Skeletal muscle tissue (tissue), 4 donors: ENCODE results near the gene OSBP2. TPM values are rescaled to one million over a fixed set of nuclear protein-coding genes. Genes with fewer than 3 reads are reported as not detected.

Experiments used
- H3K27ac ChIP-seq: one replicate; pipeline ENCODE4 v1.7.0; 2013; ENCODE audit warnings: mild to moderate bottlenecking, low read depth, low read length, inconsistent platforms
- H3K27me3 ChIP-seq, 3 donors: one replicate each; pipeline ENCODE4 v1.7.0; 2013; ENCODE audit warnings: low read length in 3 of 3; ENCODE audit not compliant: control insufficient read depth in 3 of 3, insufficient read depth in 3 of 3
- H3K36me3 ChIP-seq, 3 donors: one replicate each; pipeline ENCODE4 v1.7.0; 2013; ENCODE audit warnings: low read length in 3 of 3; ENCODE audit not compliant: control insufficient read depth in 3 of 3, insufficient read depth in 3 of 3
- H3K4me1 ChIP-seq, 3 donors: one replicate each; pipeline ENCODE4 v1.7.0; 2013; ENCODE audit warnings: low read length in 3 of 3, mild to moderate bottlenecking in 3 of 3; ENCODE audit not compliant: control insufficient read depth in 3 of 3, insufficient read depth in 3 of 3
- H3K4me3 ChIP-seq, 3 donors: one replicate each; pipeline ENCODE4 v1.7.0; 2013; ENCODE audit warnings: low read length in 3 of 3
- H3K9ac ChIP-seq, 3 donors: one replicate each; pipeline ENCODE4 v1.7.0; 2013; ENCODE audit warnings: low read length in 3 of 3, mild to moderate bottlenecking in 3 of 3, moderate library complexity in 2 of 3, low read depth in 1 of 3
- H3K9me3 ChIP-seq, 3 donors: one replicate each; pipeline ENCODE4 v1.7.0; 2013; ENCODE audit warnings: low read length in 3 of 3; ENCODE audit not compliant: control insufficient read depth in 3 of 3
- total RNA-seq: library from RNA; depleted of rRNA; stranded (reverse); fragments of >200 nt; gene quantifications from one replicate; pipeline ENCODE4 v1.2.3, GENCODE V29; 2014
- donor health status: Osteomylitis.

OSBP2 gene
- total RNA-seq, 1 donor from 2014 or later, result 4.7 TPM

- Histone ChIP-seq H3K4me3 (no peak overlapping the region), H3K9ac (no peak overlapping the region), H3K27ac (no peak overlapping the region), H3K4me1 (no peaks in the 10 kb centered on the region), H3K27me3 (no peaks in the 10 kb centered on the region), H3K9me3 (no peaks in the 10 kb centered on the region), H3K36me3 (peaks cover 5 to 6% (median 5%) of the 10 kb centered on the region in 3 donors)
Measured at GRCh38 chr22:30887861-30888260, 193.2 kb downstream of the OSBP2 start.

GRCh38 chr22:30889268-30889995 lies 194.8 kb downstream of the OSBP2 start:
- no peak overlapping the region for H3K4me3 ChIP-seq
- no peak overlapping the region for H3K9ac ChIP-seq
- H3K36me3 ChIP-seq, result peaks cover 8 to 11% (median 11%) of the 10 kb centered on the region in 3 donors
- H3K27me3 ChIP-seq, result no peaks in the 10 kb centered on the region
- H3K9me3 ChIP-seq, result no peaks in the 10 kb centered on the region
- H3K27ac ChIP-seq, result no peak overlapping the region
- no peaks in the 10 kb centered on the region for H3K4me1 ChIP-seq

GRCh38 chr22:30889996-30890480 lies 195.4 kb downstream of the OSBP2 start:
- Histone ChIP-seq H3K4me1 (no peaks in the 10 kb centered on the region), H3K27ac (no peak overlapping the region), H3K9ac (no peak overlapping the region), H3K9me3 (no peaks in the 10 kb centered on the region), H3K36me3 (peaks cover 8 to 11% (median 11%) of the 10 kb centered on the region in 3 donors), H3K4me3 (no peak overlapping the region), H3K27me3 (no peaks in the 10 kb centered on the region)

- H3K4me3 ChIP-seq, result no peak overlapping the region
- H3K27me3 ChIP-seq, result no peaks in the 10 kb centered on the region
- H3K36me3 ChIP-seq, result peaks cover 8 to 11% (median 11%) of the 10 kb centered on the region in 3 donors
- no peak overlapping the region for H3K9ac ChIP-seq
- no peak overlapping the region for H3K27ac ChIP-seq
- no peaks in the 10 kb centered on the region for H3K9me3 ChIP-seq
- H3K4me1 ChIP-seq, result no peaks in the 10 kb centered on the region
Measured at GRCh38 chr22:30890686-30891442, 196.2 kb downstream of the OSBP2 start.

GRCh38 chr22:30891443-30891755 lies 196.7 kb downstream of the OSBP2 start:
- no peak overlapping the region for H3K27ac ChIP-seq
- no peak overlapping the region for H3K4me3 ChIP-seq
- no peak overlapping the region for H3K9ac ChIP-seq
- no peaks in the 10 kb centered on the region for H3K4me1 ChIP-seq
- H3K9me3 ChIP-seq, result no peaks in the 10 kb centered on the region
- H3K36me3 ChIP-seq, result peaks cover 8 to 11% (median 11%) of the 10 kb centered on the region in 3 donors
- H3K27me3 ChIP-seq, result no peaks in the 10 kb centered on the region

GRCh38 chr22:30891781-30892180 lies 197.1 kb downstream of the OSBP2 start:
- Histone ChIP-seq H3K27ac (no peak overlapping the region), H3K4me1 (no peaks in the 10 kb centered on the region), H3K4me3 (no peak overlapping the region), H3K36me3 (peaks cover 8 to 11% (median 11%) of the 10 kb centered on the region in 3 donors), H3K27me3 (no peaks in the 10 kb centered on the region), H3K9me3 (no peaks in the 10 kb centered on the region), H3K9ac (no peak overlapping the region)

GRCh38 chr22:30892286-30892685 lies 197.6 kb downstream of the OSBP2 start:
- no peaks in the 10 kb centered on the region for H3K27me3 ChIP-seq

GRCh38 chr22:30892731-30893221 lies 198.1 kb downstream of the OSBP2 start:
- Histone ChIP-seq H3K4me1 (no peaks in the 10 kb centered on the region), H3K36me3 (peaks cover 8 to 11% (median 11%) of the 10 kb centered on the region in 3 donors), H3K9me3 (no peaks in the 10 kb centered on the region), H3K27ac (no peak overlapping the region), H3K4me3 (no peak overlapping the region), H3K27me3 (no peaks in the 10 kb centered on the region), H3K9ac (no peak overlapping the region)

More at GRCh38 chr22:30892286-30892685, 197.6 kb downstream of the OSBP2 start:
- H3K27ac ChIP-seq, result no peak overlapping the region
- no peak overlapping the region for H3K9ac ChIP-seq
- H3K4me1 ChIP-seq, result no peaks in the 10 kb centered on the region
- peaks cover 8 to 11% (median 11%) of the 10 kb centered on the region in 3 donors for H3K36me3 ChIP-seq
- no peak overlapping the region for H3K4me3 ChIP-seq
- no peaks in the 10 kb centered on the region for H3K9me3 ChIP-seq

GRCh38 chr22:30893434-30894370 lies 199.0 kb downstream of the OSBP2 start:
- Histone ChIP-seq H3K27ac (no peak overlapping the region), H3K27me3 (no peaks in the 10 kb centered on the region), H3K36me3 (peaks cover 8 to 11% (median 11%) of the 10 kb centered on the region in 3 donors), H3K9ac (no peak overlapping the region), H3K4me3 (no peak overlapping the region), H3K9me3 (no peaks in the 10 kb centered on the region), H3K4me1 (no peaks in the 10 kb centered on the region)
